T-cell (primary cell): ENCODE measurements around the gene HRC. TPM values are rescaled to one million over a fixed set of nuclear protein-coding genes. Genes with fewer than 3 reads are reported as not detected.
A peak's percentile ranks its signal among the peaks of the same experiment; 100 is the strongest.

ENCODE experiments used
- ATAC-seq, 4 experiments: fragments of 200-7000 bp in 3 of 4; fragments of 150-1000 bp in 1 of 4; cut with Tn5 transposase; replicated peaks in 1 of 4; 1 replicate in 3 of 4; 2 replicates in 1 of 4; pipeline ENCODE4 v1.10.0; 2021; ENCODE audit warnings: moderate library complexity in 3 of 4, mild to moderate bottlenecking in 2 of 4, moderate number of reproducible peaks in 1 of 4
- CTCF ChIA-PET, 2 donors: fragments of 300-600 bp; sonication (Branson Sonifier 250); formaldehyde crosslinking; loops; one replicate each; lab custom pipeline; 2022; ENCODE audit warnings: antibody characterized with exemption in 2 of 2; lab: Charles Lee
- POLR2A ChIA-PET, 2 donors: fragments of 300-600 bp; sonication (Branson Sonifier 250); formaldehyde crosslinking; loops; one replicate each; lab custom pipeline; 2022; ENCODE audit warnings: antibody characterized with exemption in 2 of 2; lab: Charles Lee
- DNase-seq, 35 experiments: peaks; one replicate each; pipeline versions ENCODE4 v3.0.0 to v3.0.0-alpha.2; 2013 to 2023
- H3K27ac ChIP-seq: one replicate; pipeline ENCODE4 v1.5.1; 2013; ENCODE audit warnings: low read length
- H3K27me3 ChIP-seq, 2 experiments: replicated peaks in 1 of 2; 1 replicate in 1 of 2; 2 replicates in 1 of 2; pipeline versions ENCODE4 v1.6.1 to v1.7.0; 2013; ENCODE audit warnings: low read length in 1 of 2, mixed read lengths in 1 of 2; ENCODE audit not compliant: control insufficient read depth in 2 of 2, insufficient read depth in 2 of 2; ENCODE audit errors: extremely low read depth in 1 of 2
- H3K36me3 ChIP-seq, 2 donors: 1 replicate in 1 of 2; 2 replicates in 1 of 2; pipeline versions ENCODE4 v1.6.1 to v1.7.0; 2013; ENCODE audit warnings: low read length in 1 of 2; ENCODE audit not compliant: control insufficient read depth in 2 of 2, insufficient read depth in 1 of 2; ENCODE audit errors: extremely low read depth in 1 of 2
- H3K4me1 ChIP-seq, 2 experiments: 1 replicate in 1 of 2; 2 replicates in 1 of 2; pipeline versions ENCODE4 v1.6.1 to v1.7.0; 2013; ENCODE audit warnings: low read length in 2 of 2, mixed read lengths in 1 of 2; ENCODE audit not compliant: insufficient read depth in 2 of 2, control insufficient read depth in 1 of 2; ENCODE audit errors: extremely low read depth in 1 of 2
- H3K4me3 ChIP-seq, 2 donors: 1 replicate in 1 of 2; 2 replicates in 1 of 2; pipeline versions ENCODE4 v1.5.1 to v1.7.0; 2013; ENCODE audit warnings: mild to moderate bottlenecking in 2 of 2, low read length in 1 of 2, moderate library complexity in 1 of 2; ENCODE audit not compliant: control insufficient read depth in 1 of 2; ENCODE audit errors: extremely low read depth in 1 of 2
- H3K9me3 ChIP-seq: 2 replicates; pipeline ENCODE4 v1.7.0; 2013
- H3K27ac Mint-ChIP-seq, 2 donors: one replicate each; pipeline ENCODE4 v1.8.0; 2020 to 2021; ENCODE audit warnings: mild to moderate bottlenecking in 2 of 2, mixed read lengths in 2 of 2
- H3K27me3 Mint-ChIP-seq, 2 donors: one replicate each; pipeline ENCODE4 v1.8.0; 2021 to 2022; ENCODE audit warnings: mixed read lengths in 2 of 2
- H3K36me3 Mint-ChIP-seq: one replicate; pipeline ENCODE4 v1.8.0; 2021; ENCODE audit warnings: mixed read lengths
- H3K4me1 Mint-ChIP-seq, 3 donors: one replicate each; pipeline ENCODE4 v1.8.0; 2020 to 2022; ENCODE audit warnings: mixed read lengths in 3 of 3, mild to moderate bottlenecking in 1 of 3
- H3K4me3 Mint-ChIP-seq, 3 donors: one replicate each; pipeline ENCODE4 v1.8.0; 2020 to 2022; ENCODE audit warnings: mild to moderate bottlenecking in 3 of 3, mixed read lengths in 3 of 3, moderate library complexity in 3 of 3
- H3K9me3 Mint-ChIP-seq, 3 donors: one replicate each; pipeline ENCODE4 v1.8.0; 2020 to 2022; ENCODE audit warnings: mixed read lengths in 3 of 3
- WGBS: methylation state at CpG from one replicate; pipeline ENCODE4 v1.1.5; 2013; ENCODE audit warnings: missing lambda C conversion rate; ENCODE audit not compliant: insufficient coverage; 5-methylcytosine and 5-hydroxymethylcytosine counted together
- total RNA-seq, 35 experiments: library from RNA in 6 of 35; stranded (reverse) in 6 of 35; fragments of 120-200 nt in 1 of 35; gene quantifications; one replicate each; pipeline versions ENCODE4 v1.2.1 to v1.2.4 and lab custom pipeline; 2013 to 2026

HRC gene
- total RNA-seq, 5 donors from 2014 or later (not counting 1 experiment from before 2014, with no cell fraction given) = not detected

- Mint-ChIP-seq H3K9me3 (peaks cover 0 to 8% (median 0%) of the 10 kb centered on the region in 3 donors), H3K27ac (no peak overlapping the region), H3K4me1 (peaks cover 24 to 30% (median 25%) of the 10 kb centered on the region in 3 donors), H3K27me3 (peaks cover 59 to 75% of the 10 kb centered on the region in 2 donors), H3K36me3 (no peaks in the 10 kb centered on the region), H3K4me3 (peak overlapping the region in 1 of 3 donors; percentile 3)
- no peak overlapping the region for H3K4me3 ChIP-seq
- ATAC-seq = no peak
- DNase-seq = no peak
- H3K9me3 ChIP-seq = no peaks in the 10 kb centered on the region
- POLR2A ChIA-PET = no interaction called here
- no peak overlapping the region for H3K27ac ChIP-seq
- 90% methylated on average over 3 of the region's 6 CpGs for WGBS
- CTCF ChIA-PET = interaction anchor here in 1 of 2 donors (0.5 kb wide), 1 partner anchor 80 kb away, joined by 3 read pairs; no protein-coding TSS in a partner anchor
- H3K4me1 ChIP-seq = peaks cover 13 to 39% of the 10 kb centered on the region in 2 experiments
- H3K36me3 ChIP-seq = no peaks in the 10 kb centered on the region
- H3K27me3 ChIP-seq = peaks cover 11 to 88% of the 10 kb centered on the region in 2 experiments
These were observed 917 bp downstream of the HRC start for GRCh38 chr19:49154279-49154678.

GRCh38 chr19:49153167-49153809 is 1.9 kb downstream of the HRC start:
- ATAC-seq (no peak), DNase-seq (no peak)
- Histone ChIP-seq H3K36me3 (no peaks in the 10 kb centered on the region), H3K27ac (no peak overlapping the region), H3K9me3 (no peaks in the 10 kb centered on the region), H3K27me3 (peaks cover 10 to 88% of the 10 kb centered on the region in 2 experiments), H3K4me3 (no peak overlapping the region), H3K4me1 (peaks cover 16 to 45% of the 10 kb centered on the region in 2 experiments)
- H3K9me3 Mint-ChIP-seq = peaks cover 0 to 8% (median 0%) of the 10 kb centered on the region in 3 donors
- H3K4me1 Mint-ChIP-seq = peaks cover 28 to 33% (median 31%) of the 10 kb centered on the region in 3 donors
- peaks cover 61 to 76% of the 10 kb centered on the region in 2 donors for H3K27me3 Mint-ChIP-seq
- POLR2A ChIA-PET = no interaction called here
- CTCF ChIA-PET = no interaction called here
- H3K4me3 Mint-ChIP-seq = peak overlapping the region in 1 of 3 donors; percentile 82
- H3K36me3 Mint-ChIP-seq = no peaks in the 10 kb centered on the region
- H3K27ac Mint-ChIP-seq = no peak overlapping the region
- 73% methylated on average over 2 of the region's 10 CpGs for whole genome bisulfite sequencing

GRCh38 chr19:49152119-49152550 is 3.1 kb downstream of the HRC start:
- Mint-ChIP-seq H3K9me3 (peaks cover 0 to 8% (median 0%) of the 10 kb centered on the region in 3 donors), H3K27ac (no peak overlapping the region)
- peaks cover 12 to 88% of the 10 kb centered on the region in 2 experiments for H3K27me3 ChIP-seq

GRCh38 chr19:49151267-49152118 is 3.7 kb downstream of the HRC start:
- CTCF ChIA-PET = interaction anchor here in 1 of 2 donors (0.6 kb wide), 1 partner anchor 335 kb away, joined by 7 read pairs; no protein-coding TSS in a partner anchor
- DNase-seq (peak in 16 of 35 experiments; percentile 17 to 57 (median 32)), ATAC-seq (peak in 2 of 4 experiments; percentile 11 to 34)
- Histone ChIP-seq H3K4me1 (peaks cover 13 to 36% of the 10 kb centered on the region in 2 experiments), H3K36me3 (no peaks in the 10 kb centered on the region), H3K4me3 (no peak overlapping the region), H3K9me3 (no peaks in the 10 kb centered on the region), H3K27ac (no peak overlapping the region), H3K27me3 (peaks cover 12 to 92% of the 10 kb centered on the region in 2 experiments)
- POLR2A ChIA-PET = no interaction called here
- H3K27ac Mint-ChIP-seq = no peak overlapping the region
- H3K9me3 Mint-ChIP-seq = peaks cover 0 to 8% (median 0%) of the 10 kb centered on the region in 3 donors
- 18% methylated on average over 37 of the region's 45 CpGs for WGBS
- peak overlapping the region; percentile 28 to 82 (median 47) for H3K4me3 Mint-ChIP-seq
- H3K27me3 Mint-ChIP-seq = peaks cover 68 to 84% of the 10 kb centered on the region in 2 donors
- H3K36me3 Mint-ChIP-seq = no peaks in the 10 kb centered on the region
- H3K4me1 Mint-ChIP-seq = peaks cover 27 to 30% (median 29%) of the 10 kb centered on the region in 3 donors

More at GRCh38 chr19:49152119-49152550, 3.1 kb downstream of the HRC start:
- H3K27ac ChIP-seq = no peak overlapping the region
- H3K36me3 ChIP-seq = no peaks in the 10 kb centered on the region
- Mint-ChIP-seq H3K27me3 (peaks cover 64 to 80% of the 10 kb centered on the region in 2 donors), H3K36me3 (no peaks in the 10 kb centered on the region), H3K4me1 (peaks cover 27 to 30% (median 29%) of the 10 kb centered on the region in 3 donors), H3K4me3 (peak overlapping the region in 2 of 3 donors; percentile 21 to 82)
- DNase-seq (no peak), ATAC-seq (peak in 1 of 4 experiments; percentile 22)
- H3K4me1 ChIP-seq = peaks cover 13 to 36% of the 10 kb centered on the region in 2 experiments
- no peaks in the 10 kb centered on the region for H3K9me3 ChIP-seq
- WGBS = 29% methylated on average over 4 of the region's 10 CpGs
- no peak overlapping the region for H3K4me3 ChIP-seq
- ChIA-PET CTCF (interaction anchor here in 1 of 2 donors (0.6 kb wide), 1 partner anchor 387 kb away, joined by 5 read pairs; no protein-coding TSS in a partner anchor), POLR2A (no interaction called here)

- H3K4me3 Mint-ChIP-seq = peak overlapping the region; percentile 13 to 82 (median 25)
These were observed 4.3 kb downstream of the HRC start for GRCh38 chr19:49150944-49151243.

More at GRCh38 chr19:49150944-49151243, 4.3 kb downstream of the HRC start:
- H3K4me3 ChIP-seq = peak overlapping the region; percentile 50 to 86
- H3K9me3 ChIP-seq = no peaks in the 10 kb centered on the region
- peaks cover 0 to 8% (median 0%) of the 10 kb centered on the region in 3 donors for H3K9me3 Mint-ChIP-seq
- peaks cover 13 to 41% of the 10 kb centered on the region in 2 experiments for H3K4me1 ChIP-seq
- DNase-seq (no peak), ATAC-seq (no peak)
- CTCF ChIA-PET = interaction anchor here in 1 of 2 donors (0.6 kb wide), 1 partner anchor 334 kb away, joined by 7 read pairs; no protein-coding TSS in a partner anchor
- peaks cover 68 to 85% of the 10 kb centered on the region in 2 donors for H3K27me3 Mint-ChIP-seq
- no peak overlapping the region for H3K27ac ChIP-seq
- no peak overlapping the region for H3K27ac Mint-ChIP-seq
- WGBS = 40% methylated on average over 3 of the region's 16 CpGs
- peaks cover 29 to 32% (median 31%) of the 10 kb centered on the region in 3 donors for H3K4me1 Mint-ChIP-seq
- peaks cover 12 to 92% of the 10 kb centered on the region in 2 experiments for H3K27me3 ChIP-seq
- POLR2A ChIA-PET = no interaction called here
- H3K36me3 ChIP-seq = no peaks in the 10 kb centered on the region
- no peaks in the 10 kb centered on the region for H3K36me3 Mint-ChIP-seq
